GM19328 (cell line): Measurements from ENCODE around the gene AJAP1.

ENCODE experiments used
- ATAC-seq: cut with Tn5 transposase; IDR thresholded peaks from one replicate; pipeline ENCODE4 v1.9.1; 2021; ENCODE audit warnings: mild to moderate bottlenecking, moderate library complexity; ENCODE audit not compliant: unreplicated experiment

AJAP1 gene

DNA sequence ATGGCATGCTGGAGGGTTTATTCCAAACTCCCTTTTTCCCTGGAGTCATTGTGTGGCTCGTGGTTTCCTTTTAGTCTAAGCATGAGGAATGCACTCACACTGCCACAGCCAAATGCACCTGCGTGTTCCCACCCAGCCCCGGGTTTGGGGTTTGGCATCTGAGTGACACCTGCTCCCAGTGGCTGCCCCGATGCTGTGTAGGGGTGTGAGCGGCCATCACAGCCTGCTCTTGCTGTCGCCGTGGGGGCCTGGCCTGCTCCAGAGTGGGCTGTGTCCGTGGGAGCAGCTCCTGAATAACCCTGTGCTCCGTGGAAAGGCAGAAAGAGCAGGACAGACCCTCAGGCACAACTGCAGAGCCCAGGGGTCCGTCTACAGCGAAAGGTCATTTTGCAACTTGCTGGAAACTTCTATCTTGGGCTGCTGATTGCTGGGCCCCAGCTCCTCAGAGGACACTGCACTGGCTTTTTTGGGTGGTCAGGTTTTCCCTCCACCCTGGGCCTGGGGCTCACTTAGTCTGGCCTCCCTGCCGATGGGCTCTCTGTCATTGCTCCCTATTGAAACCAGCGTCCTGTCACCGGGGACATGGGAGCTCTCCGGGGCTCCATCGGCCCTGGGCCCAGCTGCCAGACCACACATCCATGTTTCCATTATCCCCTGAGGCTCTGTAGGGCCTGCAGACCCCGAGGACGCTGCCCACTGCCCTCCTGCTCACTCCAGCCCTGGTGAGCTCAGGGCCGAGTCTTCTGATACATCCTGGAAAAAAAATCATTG, 74.1 kb downstream of the AJAP1 start:
- no peak for ATAC-seq

DNA sequence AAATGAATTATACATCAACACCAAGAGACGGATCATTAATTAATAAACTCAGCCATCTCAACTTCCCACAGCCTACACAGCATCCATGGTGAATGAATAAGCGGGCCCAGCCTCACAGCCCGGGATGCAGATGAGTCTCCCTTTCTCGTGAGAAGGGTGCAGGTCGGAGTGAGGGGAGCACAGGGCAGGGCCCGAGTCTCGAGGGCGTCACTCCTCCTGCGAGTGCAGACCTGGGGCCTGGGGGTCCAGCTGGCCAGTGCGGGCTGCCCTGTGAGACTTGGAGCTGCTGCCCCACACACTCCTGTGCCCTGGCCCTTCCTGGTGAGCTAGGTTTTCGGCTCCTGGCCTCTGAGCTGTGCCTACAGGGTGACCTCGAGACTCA, 74.7 kb downstream of the AJAP1 start:
- ATAC-seq: no peak

- ATAC-seq: no peak
Measured at GRCh38 chr1:4730078-4730477, 75.7 kb downstream of the AJAP1 start.

DNA sequence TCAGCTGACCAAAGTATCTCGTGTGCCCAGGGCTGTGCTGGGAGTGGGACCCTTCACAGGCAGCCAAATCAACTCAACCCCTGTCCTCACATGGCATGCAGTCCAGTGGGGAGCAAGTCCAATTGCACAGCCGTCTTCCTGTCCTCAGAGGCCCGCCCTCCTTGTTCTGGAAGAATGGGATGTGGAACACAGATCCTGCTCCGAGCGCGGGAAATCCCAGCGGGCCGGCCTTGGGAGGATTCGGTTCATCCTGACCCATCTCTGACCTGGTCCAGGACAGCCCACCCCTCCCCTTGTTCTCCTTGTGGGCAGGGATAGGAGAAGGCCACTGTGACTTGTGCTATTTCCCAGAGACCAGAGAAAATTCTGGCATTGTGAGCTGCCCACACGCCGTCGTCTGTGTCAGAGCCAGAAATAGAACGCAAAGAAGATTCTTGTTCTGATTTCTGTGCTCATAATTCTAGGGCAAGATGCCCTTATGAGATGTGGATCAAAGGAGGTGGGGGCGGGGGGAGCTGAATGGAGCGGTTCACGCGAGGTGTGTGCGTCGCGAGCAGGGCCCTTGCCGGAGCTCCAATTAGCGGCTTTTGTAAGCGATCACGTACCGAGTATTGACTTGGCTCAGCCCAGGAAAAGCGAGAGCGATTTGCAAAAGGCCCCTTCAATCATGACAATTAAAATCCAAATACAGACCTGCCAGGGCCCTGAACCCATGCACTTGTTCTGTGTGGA, 79.2 kb downstream of the AJAP1 start:
- no peak for ATAC-seq

- ATAC-seq: no peak
Measured at GRCh38 chr1:4734219-4734618, 79.8 kb downstream of the AJAP1 start.

DNA sequence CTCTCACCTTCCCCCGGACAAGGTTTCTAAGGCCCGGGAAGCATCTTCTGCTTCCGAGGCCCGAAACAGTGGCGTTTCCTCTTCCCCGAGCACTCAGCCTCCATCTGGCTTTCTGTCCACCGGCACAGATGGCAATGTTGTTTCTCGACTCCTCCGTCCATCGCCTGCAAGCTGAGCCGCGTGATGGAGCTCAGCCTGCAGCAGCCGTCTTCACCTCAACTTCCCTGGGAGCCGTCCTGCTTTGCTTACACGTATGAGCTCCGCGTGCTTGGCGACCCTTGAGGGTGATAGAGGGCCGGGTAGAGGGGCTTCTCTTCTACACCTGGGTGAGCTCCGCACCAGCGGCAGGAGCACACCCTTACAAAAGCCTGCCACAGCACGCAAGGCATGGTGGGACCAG, 80.4 kb downstream of the AJAP1 start:
- ATAC-seq: no peak

DNA sequence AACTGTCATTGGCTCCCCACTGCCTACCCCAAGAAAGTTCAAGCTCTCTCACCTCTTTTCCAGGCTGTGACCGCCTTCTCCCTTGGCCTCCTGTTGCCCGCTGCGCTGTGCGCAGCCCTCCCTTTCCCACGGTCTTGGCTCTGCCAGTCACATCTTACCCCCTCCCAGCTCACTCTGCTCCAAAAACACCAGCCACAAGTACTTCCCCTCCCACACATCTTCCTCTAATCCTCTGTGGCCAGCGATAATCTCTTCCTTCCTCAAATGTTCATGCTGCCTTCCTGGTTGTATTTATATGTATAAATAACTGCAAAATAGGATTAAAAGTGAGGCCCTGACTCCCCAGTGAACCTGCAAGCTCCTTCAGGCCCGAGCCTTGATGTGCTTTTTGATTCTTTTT, 81.8 kb downstream of the AJAP1 start:
- ATAC-seq: no peak

- ATAC-seq: no peak
Measured at GRCh38 chr1:4741876-4742423, 87.5 kb downstream of the AJAP1 start.

DNA sequence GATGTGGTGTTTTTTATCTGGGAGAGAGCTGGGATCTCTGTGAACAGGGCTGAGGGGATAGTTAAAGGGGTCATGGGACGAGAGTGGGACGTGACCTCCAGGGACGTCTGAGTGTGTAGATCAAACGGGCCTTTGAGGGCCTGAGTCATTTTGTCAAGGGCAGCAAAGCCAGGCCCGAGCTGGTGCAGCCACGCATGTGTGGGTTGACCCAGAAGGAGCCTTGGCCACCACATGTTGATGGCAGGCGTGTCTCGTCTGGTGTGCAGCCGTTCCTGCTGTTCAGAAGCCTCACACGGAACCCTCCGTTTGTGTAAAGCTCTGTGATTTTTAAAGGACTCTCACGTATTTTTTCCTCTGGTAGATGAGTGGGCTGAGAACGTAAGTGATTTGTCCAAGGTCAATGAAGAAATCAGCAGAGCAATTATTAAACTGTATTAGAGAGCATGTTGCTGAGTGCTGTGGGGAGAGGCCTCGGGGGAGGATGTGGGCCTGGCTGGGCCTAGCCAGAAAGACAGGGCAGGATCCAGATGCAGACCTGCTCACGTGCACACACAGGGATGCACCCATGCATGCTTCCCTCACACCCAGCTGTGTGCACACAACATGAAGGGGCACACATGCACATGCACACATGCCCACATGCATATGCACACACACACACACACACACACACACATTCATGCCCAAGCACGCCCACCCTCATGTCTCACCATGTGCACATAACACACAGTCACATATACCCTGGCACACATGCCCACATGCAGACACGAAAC, 89.8 kb downstream of the AJAP1 start:
- ATAC-seq: no peak

DNA sequence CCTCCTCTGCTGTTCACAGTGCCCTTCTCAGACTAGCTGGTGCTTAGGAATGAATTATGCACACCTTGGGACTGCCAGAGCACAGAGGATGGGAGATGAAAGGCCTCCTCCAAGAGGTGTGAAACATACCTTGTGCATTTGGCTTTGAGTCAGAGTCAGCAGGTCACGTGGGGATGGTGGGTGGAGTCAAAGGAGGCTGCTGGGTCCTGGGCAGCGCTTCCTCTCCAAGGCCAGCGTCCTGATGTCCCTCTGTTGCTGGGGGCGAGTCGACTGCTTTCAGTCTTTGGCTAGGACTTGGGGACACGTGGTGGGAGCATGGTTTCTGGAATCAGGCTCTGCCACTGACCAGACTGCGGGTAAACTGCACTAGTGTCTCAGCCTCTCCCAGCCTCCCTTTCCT, 91.2 kb downstream of the AJAP1 start:
- ATAC-seq: no peak

- no peak for ATAC-seq
Measured at GRCh38 chr1:4749406-4749805, 95.0 kb downstream of the AJAP1 start.

DNA sequence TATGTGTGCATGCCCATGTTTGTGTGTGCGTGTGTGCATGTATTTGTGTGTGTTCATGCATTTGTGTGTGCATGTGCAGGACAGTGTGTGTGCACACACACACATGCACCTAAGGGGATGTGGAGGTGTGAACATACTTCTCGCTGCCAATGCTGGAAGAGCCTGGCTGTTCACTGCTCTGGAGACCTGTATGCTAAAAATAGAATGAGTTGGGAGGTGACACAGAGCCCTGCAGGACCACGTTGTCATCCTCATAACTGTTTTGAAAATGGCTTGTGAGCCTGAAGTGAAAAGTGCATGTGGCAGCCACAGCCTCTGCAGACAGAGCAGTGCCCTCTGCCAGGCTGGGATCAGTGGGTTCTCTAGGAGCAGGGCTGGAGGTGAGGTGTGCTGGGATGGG, 95.8 kb downstream of the AJAP1 start:
- ATAC-seq: no peak

- ATAC-seq: no peak
Measured at GRCh38 chr1:4752059-4752458, 97.7 kb downstream of the AJAP1 start.

- ATAC-seq: no peak
Measured at GRCh38 chr1:4754816-4755215, 100.4 kb downstream of the AJAP1 start.

GRCh38 chr1:4755301-4755845, 101.0 kb downstream of the AJAP1 start:
- ATAC-seq: no peak

DNA sequence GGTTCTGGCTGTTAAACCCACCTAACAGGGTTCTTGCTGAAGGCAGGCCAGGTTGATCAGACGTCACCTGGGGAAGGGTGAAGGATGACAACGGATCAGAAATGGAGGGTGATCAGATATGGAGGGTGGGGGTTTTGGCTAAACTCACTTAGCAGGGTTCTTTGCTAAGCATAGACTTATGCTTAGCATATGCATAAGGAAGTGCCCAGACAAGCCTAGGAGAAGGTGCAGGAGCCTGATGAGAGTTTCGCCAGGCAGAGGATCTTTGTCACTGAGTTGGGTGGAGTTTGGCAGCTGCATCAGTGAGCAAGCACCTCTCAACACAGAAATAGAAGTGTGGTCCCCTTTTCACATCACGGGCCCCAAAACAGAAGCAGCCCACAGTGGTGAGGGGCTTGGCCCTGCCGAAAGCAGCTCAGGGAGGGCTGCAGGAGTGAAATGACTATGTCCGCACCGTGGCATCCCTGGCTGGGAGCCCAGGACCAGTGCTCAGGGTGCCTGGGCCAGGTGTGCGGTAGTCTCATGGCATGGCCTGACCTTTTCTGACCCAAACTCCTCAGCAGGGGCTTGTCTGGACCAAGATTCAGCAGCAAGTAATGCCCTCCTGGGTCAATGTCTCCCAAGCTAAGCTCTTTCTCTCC, 101.6 kb downstream of the AJAP1 start:
- no peak for ATAC-seq

- ATAC-seq: no peak
Measured at GRCh38 chr1:4756851-4757580, 102.6 kb downstream of the AJAP1 start.

GRCh38 chr1:4759671-4760070, 105.3 kb downstream of the AJAP1 start:
- ATAC-seq: no peak

DNA sequence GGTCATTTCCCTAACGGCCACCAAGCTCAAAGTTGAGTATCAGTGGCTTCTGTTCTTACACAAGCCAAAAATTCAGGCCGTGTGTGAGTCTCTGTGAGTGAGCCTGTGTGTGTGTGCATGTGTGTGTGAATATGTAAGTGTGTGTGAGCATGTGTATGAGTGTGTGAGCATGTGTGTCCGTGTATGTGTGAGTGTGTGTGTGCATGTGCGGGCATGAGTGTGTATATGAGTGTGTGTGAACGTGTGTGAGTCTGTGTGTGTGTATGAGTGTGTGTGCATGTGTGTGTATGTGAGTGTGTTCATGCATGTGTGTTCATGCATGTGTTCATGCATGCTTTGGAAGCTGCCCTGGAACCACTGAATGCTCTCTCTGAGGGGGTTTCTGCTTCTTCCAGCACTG, 105.7 kb downstream of the AJAP1 start:
- ATAC-seq: no peak

GRCh38 chr1:4761324-4761723, 106.9 kb downstream of the AJAP1 start:
- no peak for ATAC-seq
